PC-3 (cell line): ENCODE data around the gene SPACA5B. TPM values are rescaled to one million over a fixed set of nuclear protein-coding genes. Genes with fewer than 3 reads are reported as not detected.
A peak's percentile ranks its signal among the peaks of the same experiment; 100 is the strongest.
"Not testable (repeated sequence)": the region's sequence is repeated elsewhere in the genome, so short reads cannot be mapped to it uniquely, and the experiment has no call there.

Source experiments
- ATAC-seq: fragments of 200-7000 bp; cut with Tn5 transposase; 2 replicates; pipeline ENCODE4 v1.9.1; 2020; ENCODE audit warnings: mild to moderate bottlenecking, moderate library complexity
- BruUV-seq: library from RNA; stranded (reverse); fragments of 400-500 nt; replicated peaks from 2 replicates; lab custom pipeline; 2021; lab: Mats Ljungman, UMichigan
- CTCF ChIA-PET: fragments of 300-600 bp; sonication (Branson Sonifier 250); formaldehyde crosslinking; loops from one replicate; lab custom pipeline; 2022; ENCODE audit warnings: antibody characterized with exemption; lab: Charles Lee
- POLR2A ChIA-PET: fragments of 300-600 bp; sonication (Branson Sonifier 250); formaldehyde crosslinking; loops from one replicate; lab custom pipeline; 2022; ENCODE audit warnings: antibody characterized with exemption; ENCODE audit not compliant: unreplicated experiment; lab: Charles Lee
- DNase-seq: peaks from one replicate; pipeline ENCODE4 v3.0.0-alpha.2; 2015
- H2AFZ ChIP-seq: fragments of 300-600 bp; sonication (generic); 2 replicates; pipeline ENCODE4 v1.6.0; 2016; ENCODE audit warnings: antibody characterized with exemption, low read length
- H3F3A ChIP-seq: fragments of 300-600 bp; sonication (generic); one replicate; pipeline ENCODE4 v1.6.0; 2017; ENCODE audit warnings: antibody characterized with exemption, low read length, control low read depth, mild to moderate bottlenecking; ENCODE audit not compliant: unreplicated experiment
- H3K27ac ChIP-seq: fragments of 300-600 bp; sonication (generic); 2 replicates; pipeline ENCODE4 v1.5.1; 2016; ENCODE audit warnings: mild to moderate bottlenecking, low read length
- H3K27me3 ChIP-seq: fragments of 300-600 bp; sonication (generic); 2 replicates; pipeline ENCODE4 v1.6.1; 2016; ENCODE audit warnings: low read length, mixed read lengths
- H3K36me3 ChIP-seq: fragments of 300-600 bp; sonication (generic); 2 replicates; pipeline ENCODE4 v1.6.1; 2016; ENCODE audit warnings: low read depth, mixed run types, low read length, mixed read lengths
- H3K4me1 ChIP-seq: fragments of 300-600 bp; sonication (generic); 2 replicates; pipeline ENCODE4 v1.5.1; 2016; ENCODE audit warnings: low read length; ENCODE audit not compliant: insufficient read depth
- H3K4me2 ChIP-seq: fragments of 300-600 bp; sonication (generic); 2 replicates; pipeline ENCODE4 v1.6.0; 2016; ENCODE audit warnings: low read length
- H3K4me3 ChIP-seq: fragments of 300-600 bp; sonication (generic); 2 replicates; pipeline ENCODE4 v1.5.1; 2016; ENCODE audit warnings: mild to moderate bottlenecking, low read length, mixed read lengths
- H3K79me2 ChIP-seq: fragments of 300-600 bp; sonication (generic); 2 replicates; pipeline ENCODE4 v1.6.1; 2017; ENCODE audit warnings: low read length, mixed read lengths
- H3K9ac ChIP-seq: fragments of 300-600 bp; sonication (generic); 2 replicates; pipeline ENCODE4 v1.6.0; 2016; ENCODE audit warnings: mild to moderate bottlenecking, low read length
- H3K9me2 ChIP-seq: fragments of 300-600 bp; sonication (generic); replicated peaks from 2 replicates; pipeline ENCODE4 v1.6.1; 2016; ENCODE audit warnings: mixed run types, low read length, mixed read lengths
- H3K9me3 ChIP-seq: fragments of 300-600 bp; sonication (generic); 2 replicates; pipeline ENCODE4 v1.6.1; 2016; ENCODE audit warnings: low read length, mixed read lengths
- H4K20me1 ChIP-seq: fragments of 300-600 bp; sonication (generic); 2 replicates; pipeline ENCODE4 v1.6.1; 2016; ENCODE audit warnings: low read length, mixed read lengths
- CTCF ChIP-seq: fragments of 300-600 bp; sonication (generic); conservative IDR thresholded peaks from 2 replicates; pipeline ENCODE4 v1.5.1; 2017; ENCODE audit warnings: antibody characterized with exemption, low read depth, mild to moderate bottlenecking, low read length
- EZH2 ChIP-seq: fragments of 300-600 bp; sonication (generic); IDR thresholded peaks from one replicate; pipeline ENCODE4 v1.6.1; 2017; ENCODE audit warnings: antibody characterized with exemption, mild to moderate bottlenecking, low read length; ENCODE audit not compliant: unreplicated experiment
- EZH2phosphoT487 ChIP-seq: fragments of 300-600 bp; sonication (generic); IDR thresholded peaks from 2 replicates; pipeline ENCODE4 v1.6.1; 2018; ENCODE audit warnings: mild to moderate bottlenecking, antibody characterized with exemption, low read length, borderline replicate concordance
- intact Hi-C: fragments of 100-400 bp; cut with micrococcal nuclease; formaldehyde crosslinking; loops from 2 replicates; pipeline ENCODE4 v1.9.0; 2023
- total RNA-seq: library from RNA; depleted of rRNA; stranded (reverse); fragments of >200 nt; gene quantifications from 2 replicates; pipeline ENCODE4 v1.2.3, GENCODE V29; 2014

The SPACA5B gene
- total RNA-seq, 1 experiment from 2014 or later = not detected

GRCh38 chrX:48086082-48086481 lies 44.3 kb upstream of the SPACA5B start:
- Histone ChIP-seq H3K9me3 (no peaks in the 10 kb centered on the region), H3K9me2 (no peaks in the 10 kb centered on the region), H3K4me2 (no peak overlapping the region), H3K36me3 (no peaks in the 10 kb centered on the region), H4K20me1 (no peaks in the 10 kb centered on the region), H2AFZ (no peak overlapping the region), H3K27ac (no peak overlapping the region), H3K27me3 (no peaks in the 10 kb centered on the region), H3K9ac (no peak overlapping the region), H3F3A (peaks cover 3% of the 10 kb centered on the region), H3K79me2 (no peaks in the 10 kb centered on the region), H3K4me3 (no peak overlapping the region), H3K4me1 (peaks cover 30% of the 10 kb centered on the region)
- peak; percentile 59 for DNase-seq
- TF ChIP-seq EZH2 = no peak
- no peak for TF ChIP-seq CTCF
- TF ChIP-seq EZH2phosphoT487 = no peak
- ChIA-PET CTCF (no interaction called here), POLR2A (interaction anchor here (0.6 kb wide), 1 partner anchor 489 kb away, joined by 6 read pairs; no protein-coding TSS in a partner anchor)
- intact Hi-C loops = loop anchor here (1.0 to 10.0 kb wide), 2 partner anchors 79 to 199 kb away; no protein-coding TSS in a partner anchor
- no TSS peak for BruUV-seq
- ATAC-seq = peak; percentile 69

DNA sequence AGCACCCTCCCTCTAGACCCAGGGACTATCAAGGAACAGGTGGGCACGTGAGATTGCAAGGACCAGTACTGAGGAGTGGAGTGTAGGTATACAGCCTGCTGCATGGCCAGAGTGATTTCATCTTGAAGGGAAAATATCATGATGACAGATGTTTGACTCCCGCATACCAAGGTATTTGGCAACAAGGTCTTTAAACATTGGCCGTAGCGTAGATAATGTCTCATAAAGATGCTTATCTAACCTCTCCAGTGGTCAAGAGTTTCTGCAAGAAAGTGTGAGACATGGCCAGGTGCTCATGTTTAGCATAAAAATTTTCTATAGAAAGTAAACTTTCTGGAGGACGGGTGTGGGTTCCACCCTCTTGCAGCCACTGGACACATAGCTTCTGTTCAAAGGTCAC lies 40.3 kb upstream of the SPACA5B start:
- Histone ChIP-seq H3K27ac (peak overlapping the region; percentile 67), H3K27me3 (no peaks in the 10 kb centered on the region), H3F3A (peaks cover 3% of the 10 kb centered on the region), H2AFZ (no peak overlapping the region), H3K9ac (no peak overlapping the region), H3K4me2 (peak overlapping the region; percentile 54), H3K36me3 (no peaks in the 10 kb centered on the region), H4K20me1 (no peaks in the 10 kb centered on the region), H3K9me3 (no peaks in the 10 kb centered on the region), H3K4me1 (peaks cover 18% of the 10 kb centered on the region), H3K9me2 (no peaks in the 10 kb centered on the region), H3K79me2 (no peaks in the 10 kb centered on the region), H3K4me3 (no peak overlapping the region)
- no TSS peak for BruUV-seq
- no peak for TF ChIP-seq EZH2
- TF ChIP-seq CTCF = no peak
- no peak for TF ChIP-seq EZH2phosphoT487
- POLR2A ChIA-PET = no interaction called here
- peak; percentile 46 for ATAC-seq
- intact Hi-C loops = no loop called here
- peak; percentile 88 for DNase-seq
- CTCF ChIA-PET = no interaction called here

- H2AFZ ChIP-seq, H3K4me2 ChIP-seq, intact Hi-C loops, BruUV-seq, H3F3A ChIP-seq, CTCF ChIA-PET, H3K9ac ChIP-seq, H3K9me3 ChIP-seq, H3K9me2 ChIP-seq, H3K27ac ChIP-seq, H3K4me3 ChIP-seq, H3K79me2 ChIP-seq, DNase-seq, H3K27me3 ChIP-seq, H3K36me3 ChIP-seq, ATAC-seq, H4K20me1 ChIP-seq, POLR2A ChIA-PET: not testable (repeated sequence)
- H3K4me1 ChIP-seq = peaks cover 12% of the 10 kb centered on the region
Measured at GRCh38 chrX:48092558-48092957, 37.9 kb upstream of the SPACA5B start.
